ENCODE results near the gene CD1D.
"Not testable (repeated sequence)": the region's sequence is repeated elsewhere in the genome, so short reads cannot be mapped to it uniquely, and the experiment has no call there.

Gene CD1D

DNA sequence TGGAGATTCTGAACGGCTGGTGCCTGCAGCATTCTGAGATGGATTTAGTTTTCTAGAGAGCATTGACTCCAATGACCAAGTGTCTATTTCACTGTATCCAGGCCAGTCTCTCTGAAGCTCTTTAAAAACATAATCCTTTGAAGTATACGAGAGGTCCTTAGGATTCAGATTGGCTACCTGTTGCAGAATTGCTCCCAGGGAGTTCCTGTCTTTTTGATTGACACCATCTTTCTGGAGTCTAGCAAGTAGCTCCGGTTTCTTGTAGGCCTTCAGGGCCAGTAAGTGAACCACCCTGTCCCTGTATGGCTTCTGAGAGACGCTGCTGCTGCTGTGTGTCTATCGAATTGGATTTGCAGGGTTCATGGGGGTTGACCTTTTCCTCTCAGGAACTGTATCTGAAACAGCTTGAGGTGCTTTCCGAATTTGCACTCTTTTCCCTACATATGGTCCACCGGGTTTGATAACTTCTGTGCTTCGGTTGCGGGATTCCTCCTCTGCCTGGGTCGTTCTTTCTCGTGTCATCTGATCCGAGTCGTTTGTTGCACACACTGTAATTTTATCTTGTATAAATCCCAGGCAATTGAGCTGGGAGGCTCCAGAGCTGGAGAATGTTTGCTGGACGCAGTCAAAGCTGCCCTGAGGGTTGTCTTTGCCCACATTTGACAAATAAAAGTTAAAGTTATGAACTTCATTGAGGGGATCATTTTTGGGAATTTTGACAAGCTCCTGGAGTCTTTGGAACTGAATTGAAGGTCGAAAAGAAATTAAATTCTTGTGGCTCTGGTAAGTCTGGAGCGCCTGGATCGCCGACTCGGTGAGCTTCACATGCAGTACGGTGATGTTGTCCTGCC is 3.6 kb upstream of the CD1D start:
- DNase-seq (ENCODE audit: low read depth): not testable (repeated sequence)

DNA sequence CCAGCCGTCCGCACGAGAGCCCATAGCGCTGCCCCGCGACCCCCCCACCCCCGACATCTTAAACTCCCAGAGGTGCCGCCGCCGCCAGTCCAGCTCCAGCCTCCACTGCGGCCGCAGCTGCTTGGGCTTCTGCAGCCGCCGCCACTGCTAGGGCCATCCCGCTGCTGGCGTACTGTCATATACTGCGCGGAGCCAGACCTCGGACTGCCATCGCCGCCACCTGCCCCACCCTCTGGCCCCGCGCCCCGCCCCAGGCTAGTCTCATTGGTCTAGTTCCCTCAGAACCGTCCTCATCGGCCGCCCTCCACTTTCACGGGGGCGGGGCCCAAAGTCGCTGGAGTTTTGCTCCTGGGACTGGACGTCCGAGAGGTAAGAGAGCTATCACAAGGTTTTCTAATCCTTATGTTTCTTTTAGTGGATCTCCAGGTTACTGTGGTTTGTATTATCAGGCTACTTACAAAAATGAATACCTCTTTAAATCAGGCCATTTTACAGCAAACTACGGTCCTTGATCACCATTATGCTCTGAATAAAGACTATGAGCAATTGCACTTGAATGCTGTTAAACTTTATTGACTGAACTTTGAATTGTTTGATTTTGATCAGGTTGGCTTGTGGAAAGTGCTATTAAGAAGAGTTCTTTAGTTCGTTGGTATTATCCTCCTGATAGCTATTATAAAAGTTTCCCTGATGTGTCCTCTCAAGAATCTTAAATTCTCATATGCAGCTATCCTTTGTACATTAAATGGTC is 2.8 kb upstream of the CD1D start:
- peak; percentile 26 for DNase-seq (ENCODE audit: low read depth)

DNA sequence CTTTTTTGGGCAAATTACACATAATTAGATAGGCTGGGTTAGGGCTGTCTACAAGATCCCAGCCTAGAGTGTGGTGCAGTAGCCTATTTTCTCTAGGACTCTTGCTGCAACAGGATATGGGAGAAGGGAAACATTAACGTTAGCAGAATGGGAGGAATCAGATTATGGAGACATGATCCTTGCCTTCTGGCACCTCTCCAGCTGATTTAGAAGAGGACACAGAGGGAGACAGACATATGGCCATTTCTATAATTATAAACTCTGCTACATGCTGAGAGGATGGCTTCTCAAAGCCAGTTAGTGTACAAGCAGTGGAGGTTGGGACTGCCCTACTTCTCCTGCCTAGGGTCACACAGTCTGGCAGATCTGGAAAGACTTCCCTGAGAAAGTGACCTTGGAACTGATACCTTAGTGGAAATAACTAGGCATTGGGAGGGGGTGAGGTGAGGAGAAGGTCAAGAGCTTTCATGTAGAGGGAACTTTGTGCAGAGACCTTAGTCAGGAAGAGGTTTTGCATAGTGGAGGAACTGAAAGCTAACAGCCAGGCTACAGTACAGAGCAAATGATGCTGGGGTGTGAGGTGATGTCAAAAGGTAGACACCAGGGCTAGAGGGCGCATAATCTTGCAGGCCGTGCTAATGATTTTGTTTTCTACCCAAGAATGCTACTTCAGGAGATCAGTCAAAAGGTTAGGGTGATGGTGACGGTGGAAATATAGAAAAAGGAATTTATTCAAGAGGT is 1.2 kb upstream of the CD1D start:
- DNase-seq (ENCODE audit: low read depth): no peak

DNA sequence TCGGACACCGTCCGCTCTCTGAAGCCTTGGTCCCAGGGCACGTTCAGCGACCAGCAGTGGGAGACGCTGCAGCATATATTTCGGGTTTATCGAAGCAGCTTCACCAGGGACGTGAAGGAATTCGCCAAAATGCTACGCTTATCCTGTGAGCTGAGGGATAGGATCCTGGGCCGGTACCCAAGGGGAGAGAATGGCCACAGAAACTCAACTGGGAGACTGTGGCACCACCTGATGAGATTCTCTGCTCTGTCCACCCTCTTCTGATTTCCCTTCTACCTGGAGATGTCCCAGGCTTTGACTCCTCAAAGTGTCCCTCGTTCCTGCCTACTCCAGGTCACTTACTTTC is 855 bp downstream of the CD1D start:
- no peak for DNase-seq (ENCODE audit: low read depth)

DNA sequence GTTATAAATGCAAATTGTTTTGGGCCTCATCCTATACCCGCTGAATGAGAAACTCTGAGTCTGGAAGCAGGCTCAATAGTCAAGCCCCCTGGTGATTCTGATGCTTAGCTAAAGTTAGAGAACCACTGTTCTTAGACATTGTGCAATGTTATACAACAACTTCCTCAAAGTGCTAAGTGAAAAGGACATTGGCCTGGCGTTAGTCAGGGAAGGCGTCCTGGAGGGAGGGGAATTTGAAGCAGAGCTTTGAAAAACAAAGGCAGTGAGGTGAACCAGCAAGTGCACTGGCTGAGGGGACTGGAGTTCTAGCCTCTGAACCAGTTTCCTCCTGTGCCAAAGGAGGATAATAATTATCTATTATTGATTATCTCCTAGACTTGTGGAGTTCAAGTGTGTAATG is 5.1 kb downstream of the CD1D start:
- no peak for DNase-seq (ENCODE audit: low read depth)

DNA sequence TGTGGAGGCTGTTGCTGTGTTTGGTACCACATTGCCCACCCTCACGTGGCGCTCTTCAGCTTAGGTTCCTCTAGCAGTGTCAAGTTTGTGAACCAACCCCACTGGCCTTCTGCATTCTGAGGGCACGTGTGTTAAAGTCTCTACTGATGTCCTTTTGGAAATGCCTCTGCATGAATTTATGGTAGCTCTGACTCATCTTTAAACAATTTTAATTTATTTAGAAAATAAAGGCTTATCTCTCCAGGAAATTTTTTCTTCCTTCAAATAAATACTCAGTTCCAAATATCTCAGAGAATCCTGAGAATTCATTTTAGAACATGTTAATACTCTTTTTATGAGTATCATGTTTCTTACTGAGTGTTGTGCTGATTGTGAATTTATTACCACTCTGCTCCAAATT is 5.5 kb downstream of the CD1D start:
- no peak for DNase-seq (ENCODE audit: low read depth)

DNA sequence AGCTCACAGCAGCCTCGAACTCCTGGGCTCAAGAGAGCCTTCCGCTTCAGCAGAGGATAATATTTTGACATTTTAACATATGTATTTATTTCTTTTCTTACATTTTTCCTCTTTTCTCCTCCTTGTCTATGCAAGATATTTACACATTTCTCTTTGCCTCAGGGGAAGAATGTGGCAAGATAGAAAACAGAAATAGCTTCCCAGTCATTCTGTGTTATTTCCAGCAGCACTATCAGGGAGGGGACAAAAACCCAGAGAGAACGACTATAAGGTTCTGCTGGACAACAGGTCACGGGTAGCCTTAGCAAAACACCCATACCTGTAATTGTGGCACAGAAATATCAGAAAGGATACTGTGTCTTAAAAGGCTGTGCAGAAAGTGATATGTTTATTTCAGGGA is 7.9 kb downstream of the CD1D start:
- DNase-seq (ENCODE audit: low read depth): no peak

DNA sequence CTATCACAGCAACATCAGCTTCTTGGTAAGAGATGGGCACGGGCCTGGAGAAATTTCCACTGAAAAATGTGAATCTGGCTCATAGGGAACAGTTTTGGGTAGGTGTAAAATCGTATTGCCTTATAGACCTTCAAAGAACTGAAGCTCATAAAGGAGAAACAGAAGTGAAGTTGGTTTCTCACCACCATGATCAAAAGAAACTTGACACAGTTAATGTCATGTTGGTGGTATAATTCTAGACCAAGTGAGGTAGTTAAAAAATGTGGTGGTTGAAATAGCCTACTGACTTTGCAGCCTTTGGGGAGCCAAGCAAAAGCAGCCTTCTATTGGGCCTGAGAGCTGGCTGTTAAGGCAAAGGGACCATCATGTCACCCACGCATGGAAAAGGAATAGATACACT is 8.9 kb downstream of the CD1D start:
- DNase-seq (ENCODE audit: low read depth): no peak

DNA sequence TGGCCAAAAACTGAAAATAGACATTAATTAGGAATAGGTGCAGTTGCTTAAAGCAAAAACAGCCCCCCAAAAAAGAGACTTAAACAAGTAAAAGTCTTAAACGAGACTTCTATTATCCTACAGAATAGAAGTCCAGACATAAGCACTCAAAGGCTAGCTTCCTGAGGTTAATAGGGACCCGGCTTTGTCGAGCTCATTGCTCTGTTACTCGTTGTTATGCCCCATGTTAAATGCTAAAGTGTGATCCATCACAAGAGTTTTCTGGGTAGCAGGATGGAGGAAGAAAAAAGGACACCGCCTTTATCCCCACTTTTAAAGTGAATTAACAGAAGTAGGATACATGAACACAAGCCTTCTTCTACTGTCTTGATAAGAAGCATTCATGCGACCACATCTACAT is 10.6 kb downstream of the CD1D start:
- DNase-seq (ENCODE audit: low read depth): no peak

DNA sequence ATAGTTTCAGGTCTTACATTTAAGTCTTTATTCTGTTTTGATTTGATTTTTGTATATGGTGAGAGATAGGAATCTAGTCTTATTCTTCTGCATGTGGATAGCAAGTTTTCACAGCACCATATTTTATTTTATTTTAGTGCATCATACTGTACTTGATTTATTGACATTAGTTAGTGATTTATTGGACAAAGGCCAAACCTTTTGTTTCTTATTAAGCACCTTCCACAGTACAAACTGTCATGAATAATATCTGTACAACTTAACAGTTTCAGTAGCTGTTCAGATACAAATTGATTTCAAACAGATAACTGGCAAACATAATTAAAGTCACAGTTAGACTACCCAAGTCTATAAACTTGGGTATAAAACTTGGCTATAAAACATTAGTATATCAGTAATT is 15.8 kb downstream of the CD1D start:
- DNase-seq (ENCODE audit: low read depth): no peak

DNA sequence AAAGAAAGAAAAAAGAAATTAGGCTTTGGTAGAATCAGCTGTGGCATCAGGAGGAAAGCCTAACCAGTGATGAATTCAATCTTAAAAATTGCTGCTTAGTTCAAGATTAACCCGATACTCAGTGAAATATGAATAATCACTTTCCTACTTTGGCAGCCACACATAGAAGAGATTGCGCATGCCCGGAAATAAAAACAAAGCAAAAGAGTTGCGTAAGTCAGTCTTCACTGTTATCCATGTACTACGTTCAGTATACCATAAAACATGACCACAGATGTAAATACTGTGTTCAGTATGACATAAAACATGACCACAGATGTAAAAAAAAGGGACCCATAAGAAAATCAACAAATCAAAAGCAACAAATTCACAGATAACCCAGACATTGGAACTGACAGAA is 19.2 kb downstream of the CD1D start:
- no peak for DNase-seq (ENCODE audit: low read depth)

DNA sequence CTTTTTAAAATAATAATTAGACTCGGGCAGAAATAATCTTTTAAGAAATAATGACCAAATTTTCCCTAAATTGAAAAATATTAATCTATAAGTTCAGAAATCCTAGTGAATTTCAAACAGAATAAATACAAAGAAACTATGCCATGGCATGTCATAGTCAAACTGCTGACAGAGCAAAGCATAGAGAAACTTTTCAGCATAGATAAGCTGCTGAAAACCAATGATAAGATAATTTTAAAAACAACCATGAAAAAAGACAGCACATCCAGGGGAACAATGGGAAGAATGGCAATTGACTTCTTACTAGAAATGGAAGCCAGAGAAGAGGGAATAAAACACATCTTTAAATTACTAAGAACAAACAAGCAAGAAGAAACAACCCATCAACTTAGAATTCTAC is 19.8 kb downstream of the CD1D start:
- DNase-seq (ENCODE audit: low read depth): no peak

DNA sequence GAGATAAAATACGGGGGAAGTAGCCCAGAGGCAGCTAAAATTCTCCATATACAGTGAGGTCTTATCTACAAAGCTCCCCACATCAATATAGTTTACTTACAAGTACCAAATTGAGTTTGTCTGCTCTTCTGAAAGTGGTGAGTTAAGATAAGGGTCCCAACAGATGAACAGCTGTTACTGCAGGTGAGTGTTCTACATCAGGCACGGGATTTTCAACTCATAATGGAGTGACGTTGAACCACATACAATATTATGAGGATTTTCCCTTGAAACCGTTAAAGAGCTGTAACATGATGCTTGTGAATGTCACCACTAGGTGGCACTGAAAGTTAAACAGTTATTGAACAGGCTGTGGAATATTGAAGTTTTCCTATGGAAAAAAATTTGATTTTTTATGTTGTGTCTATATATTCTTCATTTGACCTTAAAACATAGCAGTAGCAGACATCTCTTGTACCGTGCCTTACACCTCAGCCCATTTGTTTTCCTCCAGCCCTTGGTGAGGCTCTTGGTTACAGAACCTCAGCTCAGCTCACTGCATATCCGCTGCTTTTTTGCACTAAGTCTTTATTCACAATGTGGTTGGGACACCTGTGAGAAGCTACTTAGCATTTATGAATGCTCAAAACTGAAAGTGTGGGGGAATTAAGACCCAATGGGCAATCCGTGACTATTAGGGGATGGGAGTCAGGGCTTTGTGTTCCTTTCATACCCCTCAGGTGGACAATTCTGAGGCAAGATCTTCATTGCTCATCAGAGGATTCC is 23.2 kb downstream of the CD1D start:
- DNase-seq (ENCODE audit: low read depth): no peak

DNA sequence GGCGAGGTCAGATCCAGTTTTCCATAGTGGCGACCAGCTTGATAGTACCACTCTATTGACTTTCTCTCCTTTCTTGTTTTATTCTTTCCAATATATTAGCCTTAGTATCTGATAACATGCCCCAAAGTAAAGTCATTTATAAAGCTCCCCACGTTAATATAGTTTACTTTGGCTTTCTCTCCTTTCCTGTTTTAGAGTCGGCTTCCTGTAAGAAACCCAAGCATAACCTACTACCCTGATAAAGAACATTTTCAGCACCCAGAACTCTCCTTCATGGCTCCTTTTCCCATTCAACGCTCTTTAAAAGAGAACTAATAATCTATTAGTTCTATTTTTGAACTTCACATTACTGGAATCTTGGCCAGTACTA is 23.7 kb downstream of the CD1D start:
- no peak for DNase-seq (ENCODE audit: low read depth)

DNA sequence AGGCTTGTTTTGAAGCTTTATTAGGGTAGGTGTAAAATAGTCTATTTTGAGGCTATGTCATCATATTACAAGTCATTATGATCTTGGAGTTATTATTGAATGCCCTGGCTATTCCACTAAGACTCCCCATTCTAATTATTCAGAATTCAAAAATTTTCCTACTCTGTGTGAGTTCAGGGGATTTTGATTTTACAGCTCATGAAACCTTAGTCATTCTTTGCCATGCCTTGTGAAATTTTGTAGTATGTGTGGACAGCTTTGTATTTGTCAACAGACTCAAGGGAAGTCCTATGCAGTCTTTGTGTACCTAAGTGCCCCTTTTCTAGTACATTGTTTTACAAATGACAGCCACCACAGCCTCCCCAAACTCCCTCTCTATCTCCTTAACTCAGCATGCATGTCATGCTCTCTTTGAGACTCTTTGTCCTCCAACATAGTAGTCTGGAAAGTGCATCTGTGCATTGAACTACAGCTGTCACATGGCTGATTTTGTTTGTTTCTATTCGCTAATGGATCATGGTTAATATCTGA is 28.0 kb downstream of the CD1D start:
- no peak for DNase-seq (ENCODE audit: low read depth)

DNA sequence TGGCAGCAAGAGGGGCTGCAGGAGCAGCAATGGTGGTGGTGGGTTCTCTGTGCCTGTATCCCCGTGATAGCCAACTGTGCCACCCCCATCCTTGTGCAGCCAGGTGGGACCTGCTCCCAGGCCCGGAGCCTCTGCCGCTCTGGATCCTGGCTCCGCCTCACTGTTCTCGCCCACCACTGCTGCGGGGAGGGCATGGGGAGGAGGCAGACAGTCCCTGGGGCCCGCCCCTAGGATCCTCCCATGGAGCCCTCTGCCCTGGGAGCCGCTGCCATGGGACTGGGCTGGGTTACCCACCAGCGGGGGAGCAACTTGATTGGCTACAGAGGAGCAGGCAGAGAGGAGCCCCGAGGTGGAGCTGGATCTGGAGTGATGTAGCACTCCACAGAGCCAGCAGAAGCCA is 31.6 kb downstream of the CD1D start:
- DNase-seq (ENCODE audit: low read depth): no peak

DNA sequence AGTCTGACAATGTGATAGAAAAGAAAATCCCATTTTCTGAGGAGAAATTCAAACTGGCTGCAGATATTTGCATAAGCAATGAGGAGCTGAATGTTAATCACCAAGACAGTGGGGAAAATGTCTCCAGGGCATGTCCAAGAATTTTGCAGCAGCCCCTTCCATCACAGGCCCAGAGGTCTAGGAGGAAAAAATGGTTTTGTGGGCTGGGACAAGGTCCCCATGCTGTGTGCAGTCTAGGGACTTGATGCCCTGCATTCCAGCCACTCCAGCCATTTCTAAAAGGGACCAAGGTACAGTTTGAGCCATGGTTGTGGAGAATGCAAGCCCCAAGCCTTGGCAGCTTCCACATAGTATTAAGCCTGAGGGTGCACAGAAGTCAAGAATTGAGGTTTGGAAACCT is 42.8 kb downstream of the CD1D start:
- not testable (repeated sequence) for DNase-seq (ENCODE audit: low read depth)

DNA sequence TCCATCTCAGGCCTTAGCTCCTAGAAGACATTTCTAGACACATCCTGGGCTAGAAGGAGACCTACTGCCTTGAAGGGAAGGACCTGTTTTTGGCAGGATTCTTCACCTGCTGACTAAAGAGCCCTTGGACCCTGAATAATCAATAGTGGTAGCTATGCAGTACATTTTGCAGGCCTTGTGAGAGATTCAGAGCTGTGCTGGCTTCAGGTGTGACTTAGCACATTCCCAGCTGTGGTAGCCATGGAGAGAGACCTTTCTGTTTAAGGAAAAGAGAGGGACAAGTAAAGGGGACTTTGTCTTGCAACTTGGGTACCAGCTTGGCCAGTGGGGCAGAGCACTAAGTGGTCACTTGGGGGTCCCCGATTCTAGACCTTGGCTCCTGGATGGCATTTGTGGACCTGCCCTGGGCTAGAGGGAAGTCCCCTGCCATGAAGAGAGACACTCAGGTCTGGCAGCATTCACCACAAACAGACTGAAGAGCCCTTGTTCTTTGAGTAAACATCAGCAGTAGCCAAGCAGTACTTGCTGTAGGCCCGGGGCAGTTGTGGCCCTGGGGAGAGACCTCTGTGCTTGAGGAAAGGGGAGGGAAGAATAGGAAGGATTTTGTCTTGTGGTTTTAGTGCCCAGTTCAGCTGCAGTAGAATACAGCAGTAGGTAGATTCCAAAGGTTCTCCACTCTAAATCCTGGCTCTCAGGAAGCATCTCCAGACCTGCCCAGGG is 47.4 kb downstream of the CD1D start:
- DNase-seq (ENCODE audit: low read depth): no peak
